Upper lobe of right lung (tissue), 1 donor: ENCODE results near the gene EIF5A2. TPM values are rescaled to one million over a fixed set of nuclear protein-coding genes. Genes with fewer than 3 reads are reported as not detected.

Experiments
- ATAC-seq: fragments of 200-7000 bp; cut with Tn5 transposase; one replicate; pipeline ENCODE4 v1.9.1; 2020; ENCODE audit warnings: mild to moderate bottlenecking, moderate library complexity
- DNase-seq: peaks from one replicate; pipeline ENCODE4 v3.0.0-alpha.2; 2020
- H3K27ac ChIP-seq: fragments of 200-600 bp; one replicate; pipeline ENCODE4 v1.8.0; 2022
- H3K27me3 ChIP-seq: fragments of 200-600 bp; one replicate; pipeline ENCODE4 v1.8.0; 2022; ENCODE audit warnings: mild to moderate bottlenecking
- H3K36me3 ChIP-seq: fragments of 200-600 bp; one replicate; pipeline ENCODE4 v1.8.0; 2022
- H3K4me1 ChIP-seq: fragments of 200-600 bp; one replicate; pipeline ENCODE4 v1.8.0; 2022
- H3K4me3 ChIP-seq: fragments of 200-600 bp; one replicate; pipeline ENCODE4 v1.8.0; 2022; ENCODE audit warnings: mild to moderate bottlenecking
- H3K9me3 ChIP-seq: fragments of 200-600 bp; one replicate; pipeline ENCODE4 v1.8.0; 2022
- intact Hi-C: fragments of 100-400 bp; cut with DNase I; formaldehyde crosslinking; loops from one replicate; pipeline ENCODE4 v1.11.0; 2022
- long read RNA-seq: library from polyadenylated mRNA; unstranded; transcript quantifications from one replicate; pipeline ENCODE4 v2.0.0, GENCODE V29; 2021
- total RNA-seq: library from RNA; stranded (reverse); fragmentation: NEBNext Ultra II Directional; extraction: Animal tissue kit (Norgen Biotek cat#: 25700); gene quantifications from one replicate; pipeline ENCODE4 v1.2.1, GENCODE V29; 2021
- TF ChIP-seq, protein P1 (sequence below): fragments of 200-600 bp; IDR thresholded peaks from one replicate; pipeline ENCODE4 v1.8.0; 2022; ENCODE audit warnings: antibody characterized with exemption
- donor health status: DM: no; HTN: yes; CAD: no; lungs with severe emphysema.

The EIF5A2 gene
- total RNA-seq, result 4.1 TPM
- long read RNA-seq, full-length matches to known transcripts, result 11 of 12 reads
- long read RNA-seq, partial matches to known transcripts, result 0 of 12 reads
- long read RNA-seq, other reads (novel, unspliced or antisense), result 1 of 12 reads

DNA sequence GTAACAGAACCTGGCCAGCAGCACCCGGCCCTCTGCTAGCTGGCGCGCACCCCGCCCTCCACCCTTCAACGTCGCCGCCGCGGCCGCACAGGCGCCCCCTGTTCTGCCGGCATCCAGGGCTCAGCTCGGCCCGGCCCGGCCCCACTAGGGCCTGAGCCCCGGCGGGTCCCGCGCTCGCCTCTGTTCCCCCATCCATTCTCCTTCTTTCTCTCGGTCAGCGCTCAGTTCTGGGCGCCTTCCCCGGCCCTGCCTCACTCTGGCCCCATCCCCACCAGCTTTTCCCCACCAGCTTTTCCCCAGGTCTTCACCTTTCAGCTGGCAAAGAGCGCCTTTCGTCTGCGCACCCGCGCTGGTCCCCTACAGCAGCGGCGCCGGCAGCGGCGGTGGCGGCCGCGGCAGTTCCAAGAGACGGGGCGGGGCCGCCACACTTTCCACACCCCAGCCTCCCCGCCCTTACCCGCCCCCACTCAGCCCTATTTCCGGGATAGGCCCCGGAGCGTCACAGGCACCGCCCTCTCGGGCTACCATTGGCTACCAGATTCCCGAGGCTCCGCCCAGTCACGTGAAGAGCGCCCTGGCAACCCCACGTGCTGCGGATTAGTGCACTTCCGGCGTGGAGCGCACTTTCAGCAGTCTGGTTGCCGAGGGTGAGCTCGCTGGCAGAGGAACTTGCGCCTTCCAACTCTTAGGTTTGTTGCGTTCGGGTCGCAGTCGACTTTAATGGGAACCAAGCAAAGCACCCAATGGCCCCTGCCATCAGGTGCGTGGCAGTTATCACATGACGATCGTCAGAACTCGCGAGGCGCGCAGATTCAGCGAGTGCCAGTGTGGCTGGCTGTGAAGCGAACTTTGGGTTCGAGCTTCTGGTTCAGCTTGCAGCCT lies at the start of gene EIF5A2:
EIF5A2 (minus strand) TSS at position 403 of the 882 bp plus-strand sequence. CDS start 831 bp downstream, outside the sequence.
- TF ChIP-seq, protein P1, sequence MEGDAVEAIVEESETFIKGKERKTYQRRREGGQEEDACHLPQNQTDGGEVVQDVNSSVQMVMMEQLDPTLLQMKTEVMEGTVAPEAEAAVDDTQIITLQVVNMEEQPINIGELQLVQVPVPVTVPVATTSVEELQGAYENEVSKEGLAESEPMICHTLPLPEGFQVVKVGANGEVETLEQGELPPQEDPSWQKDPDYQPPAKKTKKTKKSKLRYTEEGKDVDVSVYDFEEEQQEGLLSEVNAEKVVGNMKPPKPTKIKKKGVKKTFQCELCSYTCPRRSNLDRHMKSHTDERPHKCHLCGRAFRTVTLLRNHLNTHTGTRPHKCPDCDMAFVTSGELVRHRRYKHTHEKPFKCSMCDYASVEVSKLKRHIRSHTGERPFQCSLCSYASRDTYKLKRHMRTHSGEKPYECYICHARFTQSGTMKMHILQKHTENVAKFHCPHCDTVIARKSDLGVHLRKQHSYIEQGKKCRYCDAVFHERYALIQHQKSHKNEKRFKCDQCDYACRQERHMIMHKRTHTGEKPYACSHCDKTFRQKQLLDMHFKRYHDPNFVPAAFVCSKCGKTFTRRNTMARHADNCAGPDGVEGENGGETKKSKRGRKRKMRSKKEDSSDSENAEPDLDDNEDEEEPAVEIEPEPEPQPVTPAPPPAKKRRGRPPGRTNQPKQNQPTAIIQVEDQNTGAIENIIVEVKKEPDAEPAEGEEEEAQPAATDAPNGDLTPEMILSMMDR, result no peak
- H3K4me1 ChIP-seq, result peaks cover 11% of the 10 kb centered on the region
- H3K27me3 ChIP-seq, result peaks cover 8% of the 10 kb centered on the region
- intact Hi-C loops, result no loop called here
- H3K36me3 ChIP-seq, result no peaks in the 10 kb centered on the region
- peak; percentile 98 for ATAC-seq
- peak; percentile 95 for DNase-seq
- H3K4me3 ChIP-seq, result peak within 1 kb of the TSS; percentile 74
- peak within 1 kb of the TSS; percentile 55 for H3K27ac ChIP-seq
- H3K9me3 ChIP-seq, result peaks cover 25% of the 10 kb centered on the region

DNA sequence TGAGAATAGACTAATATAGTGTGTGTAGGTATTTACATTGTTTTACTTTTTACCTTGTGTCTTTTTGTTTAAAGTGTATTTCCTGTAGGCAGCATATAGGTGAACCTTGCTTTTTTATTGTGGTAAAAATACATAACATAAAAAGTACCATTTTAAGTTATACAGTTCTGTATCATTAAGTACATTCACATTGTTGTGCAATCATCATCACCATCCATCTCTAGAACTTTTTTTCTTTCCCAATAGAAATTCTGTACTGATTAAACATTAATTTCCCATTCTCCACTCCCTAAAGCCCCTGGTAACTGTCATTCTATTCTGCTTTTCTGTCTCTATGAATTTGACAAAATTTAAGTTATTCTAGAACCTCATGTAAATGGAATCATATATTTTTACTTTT lies 48.2 kb upstream of the EIF5A2 start:
- H3K4me1 ChIP-seq, result no peaks in the 10 kb centered on the region
- H3K9me3 ChIP-seq, result no peaks in the 10 kb centered on the region
- ATAC-seq, result no peak
- DNase-seq, result no peak
- H3K27me3 ChIP-seq, result no peaks in the 10 kb centered on the region
- TF ChIP-seq, protein P1, result no peak
- no peaks in the 10 kb centered on the region for H3K36me3 ChIP-seq
- H3K4me3 ChIP-seq, result no peak overlapping the region
- intact Hi-C loops, result no loop called here
- H3K27ac ChIP-seq, result no peak overlapping the region

DNA sequence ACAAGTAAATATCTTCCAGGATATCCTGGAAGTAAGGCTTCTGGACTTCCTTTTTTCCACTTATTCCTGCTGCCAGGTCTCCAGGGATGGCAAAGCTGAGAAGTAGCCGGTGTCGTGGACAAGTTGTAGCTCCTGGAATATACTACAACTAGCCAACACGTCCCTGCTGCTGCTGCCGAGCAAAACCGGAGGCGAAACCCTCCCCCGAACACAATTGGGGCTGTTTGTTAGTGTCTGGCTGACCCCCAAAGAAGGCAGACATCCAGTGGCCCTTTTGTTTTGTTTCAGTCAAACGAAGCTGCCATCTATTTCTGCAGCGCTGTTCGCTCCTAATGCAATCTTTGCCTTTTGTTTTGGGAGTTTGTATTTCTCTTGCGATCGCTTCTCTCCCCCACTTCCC lies 45.3 kb upstream of the EIF5A2 start:
- intact Hi-C loops, result no loop called here
- no peaks in the 10 kb centered on the region for H3K4me1 ChIP-seq
- TF ChIP-seq, protein P1, result no peak

DNA sequence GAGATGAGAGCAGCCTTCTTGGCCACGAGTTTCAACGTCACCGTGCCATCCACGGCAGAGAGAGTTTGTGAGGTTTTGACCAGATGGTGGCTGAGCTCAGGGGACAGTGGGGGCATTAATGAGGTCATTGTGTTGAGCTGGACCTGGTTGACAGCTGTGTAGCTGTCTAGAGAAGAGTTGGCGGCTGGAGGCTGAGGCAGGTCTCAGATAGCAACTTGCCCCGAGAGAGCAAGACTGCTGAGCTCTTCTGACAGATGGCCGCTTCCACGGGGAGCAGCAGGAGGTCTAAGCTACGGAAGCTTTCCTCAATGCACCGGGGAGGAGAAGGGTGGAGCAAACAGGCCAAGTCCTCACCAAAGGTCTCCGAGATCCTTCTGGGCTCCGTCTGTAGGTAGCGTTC lies 44.8 kb upstream of the EIF5A2 start:
- ATAC-seq (no peak), DNase-seq (no peak)
- Histone ChIP-seq H3K36me3 (no peaks in the 10 kb centered on the region), H3K27me3 (no peaks in the 10 kb centered on the region), H3K27ac (no peak overlapping the region), H3K4me1 (no peaks in the 10 kb centered on the region), H3K4me3 (no peak overlapping the region), H3K9me3 (no peaks in the 10 kb centered on the region)
- TF ChIP-seq, protein P1, result no peak
- intact Hi-C loops, result no loop called here

More for the DNA sequence above, 45.3 kb upstream of the EIF5A2 start:
- Histone ChIP-seq H3K9me3 (no peaks in the 10 kb centered on the region), H3K27me3 (no peaks in the 10 kb centered on the region), H3K27ac (no peak overlapping the region), H3K4me3 (no peak overlapping the region), H3K36me3 (no peaks in the 10 kb centered on the region)
- ATAC-seq, result no peak
- no peak for DNase-seq

DNA sequence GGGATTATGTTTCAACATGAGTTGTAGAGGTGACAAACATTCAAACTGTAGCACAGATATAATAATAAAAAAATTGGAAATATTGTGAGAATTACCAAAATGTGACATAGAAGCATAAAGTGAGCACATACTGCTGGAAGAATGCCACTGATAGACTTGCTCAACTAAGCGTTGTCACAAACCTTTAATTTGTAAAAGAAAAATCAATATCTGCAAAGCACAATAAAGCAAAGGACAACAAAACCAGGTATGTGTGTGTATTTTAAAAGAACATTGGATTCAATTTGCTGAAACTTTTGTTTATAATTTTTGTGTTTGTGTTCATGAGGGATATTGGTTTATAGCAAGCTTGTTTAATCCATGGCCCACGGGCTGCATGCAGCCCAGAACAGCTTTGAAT lies 40.8 kb upstream of the EIF5A2 start:
- H3K4me3 ChIP-seq, result no peak overlapping the region
- TF ChIP-seq, protein P1, result no peak
- H3K4me1 ChIP-seq, result no peaks in the 10 kb centered on the region
- no peaks in the 10 kb centered on the region for H3K36me3 ChIP-seq
- no peak for ATAC-seq
- H3K27me3 ChIP-seq, result no peaks in the 10 kb centered on the region
- H3K9me3 ChIP-seq, result no peaks in the 10 kb centered on the region
- intact Hi-C loops, result no loop called here
- no peak for DNase-seq
- no peak overlapping the region for H3K27ac ChIP-seq
